Hepatocyte (in vitro differentiated cells): ENCODE data around the gene PDSS2. TPM values are rescaled to one million over a fixed set of nuclear protein-coding genes. Genes with fewer than 3 reads are reported as not detected.
A peak's percentile ranks its signal among the peaks of the same experiment; 100 is the strongest.

Source experiments
- DNase-seq: peaks from one replicate; pipeline ENCODE4 v3.0.0-alpha.2; 2016; ENCODE audit warnings: low spot score
- H2AFZ ChIP-seq: fragments of 200-600 bp; sonication (generic); 2 replicates; pipeline ENCODE4 v1.6.0; 2016; ENCODE audit warnings: antibody characterized with exemption, mild to moderate bottlenecking
- H3K27ac ChIP-seq: fragments of 200-600 bp; sonication (generic); 2 replicates; pipeline ENCODE4 v1.5.1; 2016; ENCODE audit warnings: mild to moderate bottlenecking
- H3K27me3 ChIP-seq: fragments of 200-600 bp; sonication (generic); 2 replicates; pipeline ENCODE4 v1.6.1; 2016
- H3K36me3 ChIP-seq: fragments of 200-600 bp; sonication (generic); replicated peaks from 2 replicates; pipeline ENCODE4 v1.5.1; 2016; ENCODE audit warnings: low read depth; ENCODE audit not compliant: insufficient read depth
- H3K4me1 ChIP-seq: fragments of 200-600 bp; sonication (generic); 2 replicates; pipeline ENCODE4 v1.5.1; 2016; ENCODE audit warnings: mild to moderate bottlenecking, moderate library complexity; ENCODE audit not compliant: insufficient read depth
- H3K4me2 ChIP-seq: fragments of 200-600 bp; sonication (generic); 2 replicates; pipeline ENCODE4 v1.6.0; 2016
- H3K4me3 ChIP-seq: fragments of 200-600 bp; sonication (generic); 2 replicates; pipeline ENCODE4 v1.5.1; 2016; ENCODE audit warnings: mild to moderate bottlenecking
- H3K79me2 ChIP-seq: fragments of 200-600 bp; sonication (generic); 2 replicates; pipeline ENCODE4 v1.6.0; 2017; ENCODE audit warnings: mild to moderate bottlenecking
- H3K9me2 ChIP-seq: fragments of 200-600 bp; sonication (generic); replicated peaks from 2 replicates; pipeline ENCODE4 v1.6.0; 2017; ENCODE audit warnings: mild to moderate bottlenecking; ENCODE audit not compliant: insufficient read depth
- H3K9me3 ChIP-seq: fragments of 200-600 bp; sonication (generic); 2 replicates; pipeline ENCODE4 v1.5.1; 2016; ENCODE audit warnings: low read depth, mild to moderate bottlenecking
- H4K20me1 ChIP-seq: fragments of 200-600 bp; sonication (generic); 2 replicates; pipeline ENCODE4 v1.6.0; 2016; ENCODE audit warnings: mild to moderate bottlenecking; ENCODE audit not compliant: insufficient read depth, poor library complexity, severe bottlenecking
- CTCF ChIP-seq: fragments of 200-600 bp; sonication (generic); IDR thresholded peaks from 2 replicates; pipeline ENCODE4 v1.5.1; 2016; ENCODE audit warnings: antibody characterized with exemption, mild to moderate bottlenecking; ENCODE audit not compliant: poor library complexity
- EZH2 ChIP-seq: fragments of 200-600 bp; sonication (generic); IDR thresholded peaks from 2 replicates; pipeline ENCODE4 v1.6.1; 2016; ENCODE audit warnings: antibody characterized with exemption, mild to moderate bottlenecking, borderline replicate concordance
- EZH2phosphoT487 ChIP-seq: fragments of 200-600 bp; sonication (generic); IDR thresholded peaks from one replicate; pipeline ENCODE4 v1.6.1; 2018; ENCODE audit warnings: antibody characterized with exemption, mild to moderate bottlenecking, low read depth, moderate library complexity; ENCODE audit not compliant: unreplicated experiment, severe bottlenecking
- WGBS: methylation state at CpG from one replicate; pipeline ENCODE4 v1.1.6; 2016; ENCODE audit warnings: low lambda C conversion rate; ENCODE audit errors: missing lambda C conversion rate; 5-methylcytosine and 5-hydroxymethylcytosine counted together
- polyA plus RNA-seq: library from polyadenylated mRNA; unstranded; fragments of >200 nt; fragmentation: Nextera tagmentation; extraction: Ambion mirVana; gene quantifications from 2 replicates; pipeline ENCODE4 v1.2.1, GENCODE V29; 2016
- total RNA-seq: library from RNA; depleted of rRNA; stranded (reverse); fragments of >200 nt; gene quantifications from 2 replicates; pipeline ENCODE4 v1.2.3, GENCODE V29; 2014

PDSS2 gene
- total and polyA plus RNA-seq, 2 experiments from 2014 or later: 15.3 to 18.2 TPM

GRCh38 chr6:107319906-107320530 is 139.3 kb downstream of the PDSS2 start:
- DNase-seq: no peak
- H3K27ac ChIP-seq: no peak overlapping the region
- WGBS: 93% methylated on average over 5 of the region's 5 CpGs
- H2AFZ ChIP-seq: no peak overlapping the region
- H3K9me3 ChIP-seq: no peaks in the 10 kb centered on the region
- H3K4me1 ChIP-seq: no peaks in the 10 kb centered on the region
- no peak overlapping the region for H3K4me2 ChIP-seq
- no peaks in the 10 kb centered on the region for H3K9me2 ChIP-seq
- TF ChIP-seq CTCF (no peak), EZH2phosphoT487 (no peak), EZH2 (no peak)
- no peak overlapping the region for H3K4me3 ChIP-seq
- no peaks in the 10 kb centered on the region for H3K79me2 ChIP-seq
- H3K36me3 ChIP-seq: no peaks in the 10 kb centered on the region
- H4K20me1 ChIP-seq: no peaks in the 10 kb centered on the region
- H3K27me3 ChIP-seq: no peaks in the 10 kb centered on the region

GRCh38 chr6:107318100-107318736 is 141.1 kb downstream of the PDSS2 start:
- Histone ChIP-seq H3K27ac (no peak overlapping the region), H3K9me3 (no peaks in the 10 kb centered on the region), H3K36me3 (no peaks in the 10 kb centered on the region), H3K4me1 (no peaks in the 10 kb centered on the region), H3K27me3 (no peaks in the 10 kb centered on the region), H3K9me2 (no peaks in the 10 kb centered on the region), H3K4me3 (no peak overlapping the region), H2AFZ (no peak overlapping the region), H3K4me2 (no peak overlapping the region), H4K20me1 (no peaks in the 10 kb centered on the region), H3K79me2 (no peaks in the 10 kb centered on the region)
- DNase-seq: peak; percentile 74
- WGBS: 59% methylated on average over 9 of the region's 9 CpGs
- TF ChIP-seq EZH2phosphoT487 (no peak), CTCF (peak; percentile 71)

- H3K9me3 ChIP-seq: no peaks in the 10 kb centered on the region
- no peaks in the 10 kb centered on the region for H3K36me3 ChIP-seq
- no peak overlapping the region for H3K4me2 ChIP-seq
- no peak for DNase-seq
- TF ChIP-seq CTCF: no peak
- no peak for TF ChIP-seq EZH2
- no peak for TF ChIP-seq EZH2phosphoT487
- no peaks in the 10 kb centered on the region for H3K4me1 ChIP-seq
- no peak overlapping the region for H2AFZ ChIP-seq
- no peak overlapping the region for H3K27ac ChIP-seq
- H3K79me2 ChIP-seq: no peaks in the 10 kb centered on the region
- no peaks in the 10 kb centered on the region for H3K27me3 ChIP-seq
- H3K4me3 ChIP-seq: no peak overlapping the region
- H4K20me1 ChIP-seq: no peaks in the 10 kb centered on the region
- H3K9me2 ChIP-seq: no peaks in the 10 kb centered on the region
These were observed 144.2 kb downstream of the PDSS2 start for GRCh38 chr6:107315114-107315513.
